Prostate gland (tissue), 2 donors: Measurements from ENCODE around the gene GSTM4. TPM values are rescaled to one million over a fixed set of nuclear protein-coding genes. Genes with fewer than 3 reads are reported as not detected.

Experiments used
- DNase-seq: peaks from one replicate; pipeline ENCODE4 v3.0.0-alpha.2; 2019; ENCODE audit warnings: low spot score
- H3K27ac ChIP-seq, 2 donors: fragments of 200-600 bp; sonication (generic); 2 replicates each; pipeline ENCODE4 v1.5.1; 2017 to 2019
- H3K27me3 ChIP-seq: fragments of 200-600 bp; sonication (generic); replicated peaks from 2 replicates; pipeline ENCODE4 v1.5.1; 2019; ENCODE audit not compliant: insufficient read depth
- H3K36me3 ChIP-seq, 2 donors: fragments of 200-600 bp; sonication (generic); 1 replicate in 1 of 2; 2 replicates in 1 of 2; pipeline versions ENCODE4 v1.5.1 to v1.8.1; 2017 to 2019
- H3K4me1 ChIP-seq: fragments of 200-600 bp; sonication (generic); replicated peaks from 2 replicates; pipeline ENCODE4 v1.5.1; 2019
- H3K4me3 ChIP-seq, 2 donors: fragments of 200-600 bp; sonication (generic); 2 replicates each; pipeline ENCODE4 v1.5.1; 2017 to 2019
- H3K9me3 ChIP-seq: fragments of 200-600 bp; sonication (generic); 2 replicates; pipeline ENCODE4 v1.5.1; 2017
- POLR2A ChIP-seq: fragments of 450-650 bp; IDR thresholded peaks from one replicate; pipeline ENCODE4 v1.6.1; 2016; ENCODE audit warnings: antibody characterized with exemption, mild to moderate bottlenecking
- POLR2AphosphoS5 ChIP-seq: sonication (generic); formaldehyde crosslinking; IDR thresholded peaks from one replicate; pipeline ENCODE4 v1.6.1; 2017; ENCODE audit warnings: antibody characterized with exemption
- WGBS: methylation state at CpG from one replicate; pipeline ENCODE4 v1.1.5; 2018; 5-methylcytosine and 5-hydroxymethylcytosine counted together
- intact Hi-C: fragments of 100-400 bp; cut with DNase I; formaldehyde crosslinking; loops from one replicate; pipeline ENCODE4 v1.14.2; 2022
- total RNA-seq, 2 donors: library from RNA; depleted of rRNA; stranded (reverse); fragments of >200 nt; gene quantifications; one replicate each; pipeline ENCODE4 v1.1.0, GENCODE V29; 2016
- TF ChIP-seq, protein P1 (sequence below), 4 experiments: fragments of 200-600 bp in 2 of 4; fragments of 450-650 bp in 2 of 4; sonication (generic) in 2 of 4; IDR thresholded peaks; 1 replicate in 3 of 4; 2 replicates in 1 of 4; pipeline ENCODE4 v1.5.1; 2016 to 2019; ENCODE audit warnings: antibody characterized with exemption in 4 of 4, mild to moderate bottlenecking in 2 of 4, moderate library complexity in 2 of 4

The GSTM4 gene
- total RNA-seq, 2 donors from 2014 or later: 26.8 to 56.5 TPM

GRCh38 chr1:109621379-109622136, 34.3 kb upstream of the GSTM4 start:
- 38% methylated on average over 13 of the region's 13 CpGs for WGBS
- H3K27ac ChIP-seq: peak overlapping the region; percentile 82
- peaks cover 8% of the 10 kb centered on the region for H3K4me1 ChIP-seq
- DNase-seq: no peak
- H3K4me3 ChIP-seq: peak overlapping the region; percentile 58 to 64
- no peaks in the 10 kb centered on the region for H3K27me3 ChIP-seq
- H3K9me3 ChIP-seq: no peaks in the 10 kb centered on the region
- TF ChIP-seq, protein P1, sequence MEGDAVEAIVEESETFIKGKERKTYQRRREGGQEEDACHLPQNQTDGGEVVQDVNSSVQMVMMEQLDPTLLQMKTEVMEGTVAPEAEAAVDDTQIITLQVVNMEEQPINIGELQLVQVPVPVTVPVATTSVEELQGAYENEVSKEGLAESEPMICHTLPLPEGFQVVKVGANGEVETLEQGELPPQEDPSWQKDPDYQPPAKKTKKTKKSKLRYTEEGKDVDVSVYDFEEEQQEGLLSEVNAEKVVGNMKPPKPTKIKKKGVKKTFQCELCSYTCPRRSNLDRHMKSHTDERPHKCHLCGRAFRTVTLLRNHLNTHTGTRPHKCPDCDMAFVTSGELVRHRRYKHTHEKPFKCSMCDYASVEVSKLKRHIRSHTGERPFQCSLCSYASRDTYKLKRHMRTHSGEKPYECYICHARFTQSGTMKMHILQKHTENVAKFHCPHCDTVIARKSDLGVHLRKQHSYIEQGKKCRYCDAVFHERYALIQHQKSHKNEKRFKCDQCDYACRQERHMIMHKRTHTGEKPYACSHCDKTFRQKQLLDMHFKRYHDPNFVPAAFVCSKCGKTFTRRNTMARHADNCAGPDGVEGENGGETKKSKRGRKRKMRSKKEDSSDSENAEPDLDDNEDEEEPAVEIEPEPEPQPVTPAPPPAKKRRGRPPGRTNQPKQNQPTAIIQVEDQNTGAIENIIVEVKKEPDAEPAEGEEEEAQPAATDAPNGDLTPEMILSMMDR (IDR thresholded peaks at IDR 0.05): no peak
- TF ChIP-seq POLR2AphosphoS5 (no peak), POLR2A (no peak)
- H3K36me3 ChIP-seq: no peaks in the 10 kb centered on the region
- intact Hi-C loops: no loop called here

- 85% methylated on average over 11 of the region's 11 CpGs for WGBS
- H3K4me1 ChIP-seq: peaks cover 8% of the 10 kb centered on the region
Observed at GRCh38 chr1:109622137-109622892, 33.6 kb upstream of the GSTM4 start.

DNA sequence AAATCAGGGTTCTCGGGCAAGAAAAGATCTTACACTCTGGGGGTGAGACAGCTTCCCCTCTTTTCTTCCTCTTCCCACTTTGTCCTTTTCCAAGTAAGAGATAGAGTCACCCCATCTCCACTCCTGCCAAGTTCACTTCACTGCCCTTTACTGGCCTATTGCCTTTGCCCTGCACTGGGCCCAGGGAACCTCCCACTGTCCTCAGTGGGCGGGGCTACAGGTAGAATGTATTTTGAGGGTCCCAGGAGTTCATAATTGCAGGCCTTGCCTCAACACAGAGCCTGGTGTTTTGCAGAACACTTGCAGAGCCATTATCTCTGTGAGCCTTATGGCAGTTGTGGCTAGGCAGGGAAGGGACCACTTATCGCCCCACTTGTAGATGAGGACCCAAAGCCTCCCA, 33.0 kb upstream of the GSTM4 start:
- DNase-seq: no peak
- intact Hi-C loops: no loop called here
- H3K4me1 ChIP-seq: peaks cover 8% of the 10 kb centered on the region

More at GRCh38 chr1:109622137-109622892, 33.6 kb upstream of the GSTM4 start:
- DNase-seq: no peak
- Histone ChIP-seq H3K9me3 (no peaks in the 10 kb centered on the region), H3K36me3 (no peaks in the 10 kb centered on the region), H3K27ac (no peak overlapping the region), H3K4me3 (no peak overlapping the region), H3K27me3 (no peaks in the 10 kb centered on the region)
- TF ChIP-seq POLR2A: no peak
- TF ChIP-seq, protein P1 (IDR thresholded peaks at IDR 0.05): no peak
- TF ChIP-seq POLR2AphosphoS5: no peak
- intact Hi-C loops: no loop called here

DNA sequence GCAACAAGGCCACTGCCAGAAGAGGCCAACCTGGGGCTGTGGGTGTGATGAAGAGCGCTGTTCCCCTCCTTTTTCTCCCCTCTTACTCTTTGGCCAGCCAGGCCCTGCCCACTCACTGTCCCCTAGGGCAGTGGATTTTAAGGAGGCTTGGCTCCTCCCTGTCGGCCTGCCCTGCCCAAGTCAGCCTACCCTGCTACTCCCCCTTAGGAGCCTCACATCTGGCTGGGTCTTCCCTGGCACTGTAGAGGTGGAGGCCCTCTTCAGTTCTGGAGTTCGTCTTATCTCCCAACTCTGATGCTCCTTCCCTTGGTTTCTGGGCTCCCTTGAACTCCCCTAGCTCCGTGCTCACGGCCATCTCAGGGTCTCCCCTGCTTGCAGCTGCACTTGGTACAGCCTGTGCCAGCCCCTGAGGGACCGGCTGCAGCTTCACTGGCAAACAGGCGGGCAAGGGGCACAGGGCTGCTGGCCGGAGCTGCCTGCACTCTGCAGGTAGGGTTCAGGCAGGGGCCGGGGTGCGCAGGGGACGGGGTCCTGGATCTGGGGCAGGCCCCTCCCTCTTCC, 32.2 kb upstream of the GSTM4 start:
- Histone ChIP-seq H3K4me3 (peak overlapping the region in 1 of 2 donors; percentile 4), H3K36me3 (no peaks in the 10 kb centered on the region), H3K27ac (peak overlapping the region; percentile 31 to 45), H3K4me1 (peaks cover 8% of the 10 kb centered on the region), H3K9me3 (no peaks in the 10 kb centered on the region), H3K27me3 (no peaks in the 10 kb centered on the region)
- no peak for TF ChIP-seq POLR2AphosphoS5
- TF ChIP-seq, protein P1 (IDR thresholded peaks at IDR 0.05): no peak
- TF ChIP-seq POLR2A: no peak
- DNase-seq: no peak
- intact Hi-C loops: no loop called here
- 51% methylated on average over 11 of the region's 11 CpGs for WGBS

More for the DNA sequence above, 33.0 kb upstream of the GSTM4 start:
- Histone ChIP-seq H3K9me3 (no peaks in the 10 kb centered on the region), H3K27ac (no peak overlapping the region), H3K36me3 (no peaks in the 10 kb centered on the region), H3K4me3 (no peak overlapping the region), H3K27me3 (no peaks in the 10 kb centered on the region)
- TF ChIP-seq POLR2AphosphoS5 (no peak), POLR2A (no peak)
- TF ChIP-seq, protein P1 (IDR thresholded peaks at IDR 0.05): no peak
- 98% methylated on average over 3 of the region's 3 CpGs for WGBS
